Panc1 (cell line): ENCODE data around the gene KANK4. TPM values are rescaled to one million over a fixed set of nuclear protein-coding genes. Genes with fewer than 3 reads are reported as not detected.

Source experiments
- ATAC-seq: fragments of 200-7000 bp; cut with Tn5 transposase; 2 replicates; pipeline ENCODE4 v1.9.1; 2020; ENCODE audit warnings: mild to moderate bottlenecking, moderate library complexity
- BruUV-seq: library from RNA; stranded (reverse); fragments of 400-500 nt; replicated peaks from 2 replicates; lab custom pipeline; 2021; lab: Mats Ljungman, UMichigan
- CTCF ChIA-PET: fragments of 300-600 bp; sonication (Branson Sonifier 250); formaldehyde crosslinking; loops from one replicate; lab custom pipeline; 2022; ENCODE audit warnings: antibody characterized with exemption; lab: Charles Lee
- POLR2A ChIA-PET: fragments of 300-600 bp; sonication (Branson Sonifier 250); formaldehyde crosslinking; loops from one replicate; lab custom pipeline; 2022; ENCODE audit warnings: antibody characterized with exemption; lab: Charles Lee
- DNase-seq: peaks from one replicate; pipeline ENCODE4 v3.0.0-alpha.2; 2010; ENCODE audit warnings: low read depth, low spot score
- H3K27ac ChIP-seq: 2 replicates; pipeline ENCODE4 v1.5.1; 2011; ENCODE audit warnings: mild to moderate bottlenecking, low read length, inconsistent platforms
- H3K27me3 ChIP-seq: fragments of 200-500 bp; sonication (Bioruptor generic); 2 replicates; pipeline ENCODE4 v1.6.0; 2014; ENCODE audit warnings: low read length, inconsistent platforms; ENCODE audit not compliant: control insufficient read depth, insufficient read depth
- H3K36me3 ChIP-seq: fragments of 200-500 bp; sonication (Bioruptor generic); 2 replicates; pipeline ENCODE4 v1.5.1; 2014; ENCODE audit warnings: inconsistent platforms, mild to moderate bottlenecking, low read length, moderate library complexity; ENCODE audit not compliant: control insufficient read depth, insufficient read depth
- H3K4me1 ChIP-seq: 2 replicates; pipeline ENCODE4 v1.5.1; 2011; ENCODE audit warnings: inconsistent platforms, mild to moderate bottlenecking, low read length, moderate library complexity; ENCODE audit not compliant: control insufficient read depth, insufficient read depth
- H3K4me3 ChIP-seq, 2 experiments: 2 replicates each; pipeline ENCODE4 v1.5.1; 2011 to 2012; ENCODE audit warnings: low read depth in 2 of 2, low read length in 2 of 2, mild to moderate bottlenecking in 2 of 2, inconsistent platforms in 1 of 2, moderate library complexity in 1 of 2
- H3K9me3 ChIP-seq: fragments of 200-500 bp; sonication (Bioruptor generic); 2 replicates; pipeline ENCODE4 v1.5.1; 2014; ENCODE audit warnings: low read depth, mild to moderate bottlenecking, inconsistent platforms, low read length, moderate library complexity; ENCODE audit not compliant: control insufficient read depth, insufficient read depth
- CTCF ChIP-seq: fragments of 450-650 bp; IDR thresholded peaks from 2 replicates; pipeline ENCODE4 v1.5.1; 2017; ENCODE audit warnings: mild to moderate bottlenecking
- POLR2AphosphoS5 ChIP-seq: IDR thresholded peaks from 2 replicates; pipeline ENCODE4 v1.6.1; 2012; ENCODE audit warnings: mild to moderate bottlenecking, low read depth, low read length, moderate library complexity
- REST ChIP-seq, 2 experiments: IDR thresholded peaks; 2 replicates each; pipeline ENCODE4 v1.6.1; 2011 to 2012; ENCODE audit warnings: low read depth in 2 of 2, control low read depth in 1 of 2, low read length in 1 of 2, mild to moderate bottlenecking in 1 of 2, moderate library complexity in 1 of 2; ENCODE audit not compliant: insufficient read depth in 1 of 2
- SIN3A ChIP-seq: IDR thresholded peaks from 2 replicates; pipeline ENCODE4 v1.6.1; 2012; ENCODE audit warnings: low read depth, mild to moderate bottlenecking, low read length, moderate library complexity, borderline replicate concordance; ENCODE audit not compliant: insufficient read depth
- TCF7L2 ChIP-seq: IDR thresholded peaks from 2 replicates; pipeline ENCODE4 v1.6.1; 2011; ENCODE audit warnings: mild to moderate bottlenecking, low read depth, low read length, inconsistent platforms
- in situ Hi-C: cut with HindIII; loops from 2 replicates; pipeline ENCODE4 v1.10.0; 2016; ENCODE audit warnings: low sequenced_read_pairs, low pct_unique_long_range_greater_than_20kb
- intact Hi-C: fragments of 100-400 bp; cut with micrococcal nuclease; formaldehyde crosslinking; loops from one replicate; pipeline ENCODE4 v1.10.0; 2022; ENCODE audit not compliant: unreplicated experiment
- total RNA-seq: library from RNA; stranded (reverse); gene quantifications from one replicate; pipeline ENCODE4 v1.2.1, GENCODE V29; 2021; ENCODE audit not compliant: unreplicated experiment

Gene KANK4
- total RNA-seq, 1 experiment from 2014 or later: 0.18 TPM

GRCh38 chr1:62336995-62337705 is 17.9 kb upstream of the KANK4 start:
- TF ChIP-seq CTCF (no peak), SIN3A (no peak), POLR2AphosphoS5 (no peak), TCF7L2 (no peak), REST (IDR thresholded peaks at IDR 0.05; ENCODE audit: insufficient read depth in 1 of 2, low read depth in 2 of 2, low read length in 1 of 2) (no peak)
- Histone ChIP-seq H3K27ac (no peak overlapping the region), H3K27me3 (no peaks in the 10 kb centered on the region), H3K9me3 (no peaks in the 10 kb centered on the region), H3K4me1 (no peaks in the 10 kb centered on the region), H3K4me3 (no peak overlapping the region), H3K36me3 (no peaks in the 10 kb centered on the region)
- no peak for ATAC-seq
- no TSS peak for BruUV-seq
- ChIA-PET CTCF (interaction anchor here (0.6 kb wide), 2 partner anchors 188 to 610 kb away, joined by 3 to 5 read pairs; no protein-coding TSS in a partner anchor), POLR2A (interaction anchor here (0.6 kb wide), 1 partner anchor 34 kb away, joined by 3 read pairs; no protein-coding TSS in a partner anchor)
- no peak for DNase-seq
- intact Hi-C loops (no loop called here), in situ Hi-C loops (no loop called here)

DNA sequence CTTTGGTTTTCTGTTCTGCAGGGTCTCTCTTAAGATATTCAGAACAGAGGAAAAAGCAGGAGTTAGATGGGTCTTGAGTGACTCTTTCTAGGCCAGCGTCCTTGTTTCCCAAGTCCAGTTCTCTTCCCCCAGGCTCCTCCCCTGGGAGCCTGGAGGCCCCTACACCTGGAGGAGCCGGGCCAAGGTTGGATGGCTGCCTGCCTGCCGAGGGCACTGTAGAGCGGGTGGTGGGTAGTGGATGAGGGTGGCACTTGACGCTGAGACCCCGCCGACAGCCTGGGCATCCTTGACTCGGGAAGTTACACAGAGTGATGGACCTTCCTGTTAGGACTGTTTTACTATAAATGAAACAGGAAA is 17.4 kb upstream of the KANK4 start:
- ATAC-seq: no peak
- Histone ChIP-seq H3K36me3 (no peaks in the 10 kb centered on the region), H3K27me3 (no peaks in the 10 kb centered on the region), H3K4me1 (no peaks in the 10 kb centered on the region), H3K4me3 (no peak overlapping the region), H3K27ac (no peak overlapping the region), H3K9me3 (no peaks in the 10 kb centered on the region)
- no TSS peak for BruUV-seq
- POLR2A ChIA-PET: no interaction called here
- in situ Hi-C loops (no loop called here), intact Hi-C loops (no loop called here)
- TF ChIP-seq REST (IDR thresholded peaks at IDR 0.05; ENCODE audit: insufficient read depth in 1 of 2, low read depth in 2 of 2, low read length in 1 of 2) (no peak), POLR2AphosphoS5 (no peak), TCF7L2 (no peak), SIN3A (no peak), CTCF (no peak)
- no peak for DNase-seq
- CTCF ChIA-PET: interaction anchor here (0.6 kb wide), 1 partner anchor 187 kb away, joined by 5 read pairs; no protein-coding TSS in a partner anchor
